Hematopoietic multipotent progenitor cell treated with erythropoietin and hydrocortisone succinate and interleukin-3 and kit ligand, for 4 days (in vitro differentiated cells): ENCODE results near the gene PDZD7.
A peak's percentile ranks its signal among the peaks of the same experiment; 100 is the strongest.

Experiments used
- DNase-seq: peaks from one replicate; pipeline ENCODE4 v3.0.0-alpha.2; 2015

The PDZD7 gene

DNA sequence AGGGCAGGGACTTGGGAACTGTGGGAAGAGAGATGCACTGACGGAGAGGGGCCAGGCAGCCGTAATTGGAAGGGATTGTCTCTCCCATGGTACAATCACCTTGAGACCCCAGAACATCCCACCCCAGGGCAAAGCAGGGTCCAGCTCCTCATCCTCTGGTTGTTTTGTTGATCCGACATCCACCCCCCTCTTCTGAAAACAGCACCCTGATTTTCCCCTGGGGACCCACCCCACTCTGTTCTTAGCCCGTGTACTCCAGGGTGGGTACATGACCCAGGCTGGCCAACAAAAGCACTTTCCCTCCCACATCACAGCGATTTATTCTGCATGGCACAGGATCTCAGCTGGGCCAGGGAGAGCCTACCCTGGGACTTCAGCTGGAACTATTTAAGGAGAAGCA, 14.1 kb downstream of the PDZD7 start:
- DNase-seq: no peak

DNA sequence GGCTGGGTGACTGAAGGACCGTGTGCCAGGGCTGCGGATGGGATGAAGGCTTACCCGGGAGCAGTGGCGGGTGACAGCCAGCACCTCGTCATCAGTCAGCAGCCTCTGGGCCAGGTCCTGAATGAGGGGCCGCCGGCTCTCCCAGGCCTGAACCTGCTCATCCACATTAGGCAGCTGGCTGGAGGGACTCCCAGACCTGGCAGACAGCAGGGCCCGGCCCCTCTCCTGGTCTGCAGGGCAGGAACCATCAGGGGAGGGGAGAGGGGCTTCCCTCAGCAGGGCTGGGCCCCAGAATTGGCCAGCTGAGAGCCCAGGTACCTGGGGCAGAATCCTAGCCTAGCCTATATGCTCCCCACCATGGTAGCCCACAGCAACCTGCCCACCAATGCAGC, 15.4 kb downstream of the PDZD7 start:
- DNase-seq: no peak

DNA sequence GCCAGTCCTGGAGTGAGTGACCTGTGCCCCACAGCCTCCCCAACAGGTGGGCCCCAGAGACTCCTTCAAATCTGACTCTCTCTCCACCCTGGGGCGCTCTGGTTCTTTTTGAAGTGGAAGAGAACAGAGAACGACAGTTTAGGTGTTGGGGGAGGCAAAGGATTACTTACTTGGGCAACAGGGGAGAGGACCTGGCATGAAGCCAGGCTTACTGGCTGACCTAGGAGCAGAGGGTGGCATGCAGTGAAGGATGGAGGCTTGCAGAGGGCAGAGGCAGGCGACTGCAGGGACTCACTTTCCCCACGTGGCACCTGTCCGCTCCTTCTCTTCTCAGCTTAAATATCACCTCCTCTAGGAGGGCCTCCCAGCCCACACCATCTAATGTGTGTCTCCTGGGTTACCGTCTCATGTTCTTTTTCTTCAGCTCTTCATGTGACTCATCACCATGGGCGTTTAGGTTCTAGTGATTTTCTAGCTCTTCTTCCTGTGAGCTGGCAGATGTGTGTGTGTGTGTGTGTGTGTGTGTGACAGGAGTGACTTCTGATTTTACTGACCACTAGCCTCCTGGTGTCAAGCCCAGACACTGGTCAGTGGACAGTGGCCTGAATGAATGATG, 15.9 kb downstream of the PDZD7 start:
- peak; percentile 35 for DNase-seq

DNA sequence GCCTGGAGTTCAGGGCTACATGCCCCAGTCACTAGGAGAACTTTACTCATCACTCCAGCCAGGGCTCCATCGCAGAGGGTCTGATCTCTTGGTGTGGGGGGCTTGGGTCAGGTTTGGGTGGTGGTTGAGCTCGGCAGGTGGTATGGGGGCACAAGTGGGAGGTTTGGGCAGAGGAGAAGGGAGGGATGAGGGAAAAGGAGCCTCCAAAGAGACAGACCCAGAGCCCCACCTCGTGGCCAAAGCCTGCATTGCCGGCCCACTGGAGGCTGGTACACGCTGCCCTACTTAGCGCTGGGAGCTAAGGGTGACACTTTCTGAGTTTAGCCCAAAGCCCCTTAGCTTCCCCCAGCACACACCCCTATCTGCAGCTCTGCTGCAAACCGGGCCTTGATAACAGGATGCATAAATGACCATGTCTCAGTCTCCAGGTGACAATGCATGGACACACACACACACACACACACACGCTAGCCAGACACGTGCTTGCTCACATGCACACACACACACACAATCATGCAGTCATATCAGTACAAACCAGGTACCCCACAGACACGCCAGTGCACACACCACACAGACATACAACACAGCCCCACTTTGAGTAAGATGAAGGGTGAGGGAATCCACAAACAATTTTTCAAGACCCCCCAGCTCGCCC, 16.6 kb downstream of the PDZD7 start:
- DNase-seq: peak; percentile 85

DNA sequence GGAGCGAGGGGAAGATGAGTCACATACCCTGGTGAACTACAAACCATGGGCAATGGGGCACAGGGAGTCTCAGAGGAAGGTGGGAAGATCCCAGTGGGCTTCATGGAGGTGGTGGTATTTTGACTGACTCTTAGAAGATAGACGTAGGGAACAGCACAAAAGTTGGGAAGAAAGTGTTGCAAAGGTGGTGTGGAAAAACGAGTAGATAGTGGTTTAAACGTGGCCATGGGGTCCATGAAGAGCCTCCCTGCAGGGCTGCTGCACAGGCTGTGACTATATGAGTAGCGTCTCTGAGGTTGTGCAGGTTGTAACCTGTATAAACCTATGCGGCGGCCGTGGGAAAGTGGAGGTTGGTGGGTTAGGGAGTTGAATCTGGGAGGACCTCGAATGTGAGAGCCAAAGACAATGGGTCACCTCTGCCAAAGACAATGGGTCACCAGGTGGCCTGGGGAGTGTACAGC, 17.5 kb downstream of the PDZD7 start:
- no peak for DNase-seq

DNA sequence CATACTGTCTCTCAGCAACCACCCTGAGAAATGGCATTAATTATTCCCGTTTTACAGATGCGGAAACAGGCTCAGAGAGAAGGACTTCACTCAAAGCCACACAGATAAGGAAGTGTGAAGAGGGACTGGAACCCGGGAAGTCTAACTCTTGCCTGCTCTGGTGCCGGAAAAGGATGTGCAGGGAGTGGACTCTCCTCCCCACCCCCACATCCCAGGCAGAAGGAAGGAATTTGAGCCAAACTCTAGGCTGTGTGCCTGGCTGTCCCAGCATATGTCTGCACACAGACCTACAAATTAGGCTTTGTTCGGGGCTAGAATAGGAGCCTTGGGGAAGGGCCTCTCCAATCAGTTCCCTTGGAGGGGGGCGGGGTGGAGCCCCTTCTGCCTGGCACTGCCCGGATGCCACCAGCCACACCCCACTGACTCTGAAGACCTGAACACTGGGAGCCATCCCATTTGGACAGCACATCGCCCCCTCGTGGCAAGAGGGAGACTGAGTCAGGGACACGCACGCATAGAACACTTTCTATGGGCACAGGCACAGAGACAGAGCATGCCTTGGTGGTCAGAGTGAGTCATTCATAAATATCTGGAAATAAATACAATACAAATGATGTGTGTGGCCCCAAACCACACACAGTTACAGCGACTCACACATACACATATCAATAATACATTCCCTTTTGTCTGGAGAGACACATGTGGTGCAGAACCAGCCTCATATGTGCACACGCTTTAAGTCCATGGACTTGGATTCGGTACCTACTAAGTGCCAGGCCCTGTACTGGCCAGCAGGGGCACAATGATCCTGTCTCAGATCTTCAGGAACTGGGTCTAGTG, 18.2 kb downstream of the PDZD7 start:
- peak; percentile 96 for DNase-seq

DNA sequence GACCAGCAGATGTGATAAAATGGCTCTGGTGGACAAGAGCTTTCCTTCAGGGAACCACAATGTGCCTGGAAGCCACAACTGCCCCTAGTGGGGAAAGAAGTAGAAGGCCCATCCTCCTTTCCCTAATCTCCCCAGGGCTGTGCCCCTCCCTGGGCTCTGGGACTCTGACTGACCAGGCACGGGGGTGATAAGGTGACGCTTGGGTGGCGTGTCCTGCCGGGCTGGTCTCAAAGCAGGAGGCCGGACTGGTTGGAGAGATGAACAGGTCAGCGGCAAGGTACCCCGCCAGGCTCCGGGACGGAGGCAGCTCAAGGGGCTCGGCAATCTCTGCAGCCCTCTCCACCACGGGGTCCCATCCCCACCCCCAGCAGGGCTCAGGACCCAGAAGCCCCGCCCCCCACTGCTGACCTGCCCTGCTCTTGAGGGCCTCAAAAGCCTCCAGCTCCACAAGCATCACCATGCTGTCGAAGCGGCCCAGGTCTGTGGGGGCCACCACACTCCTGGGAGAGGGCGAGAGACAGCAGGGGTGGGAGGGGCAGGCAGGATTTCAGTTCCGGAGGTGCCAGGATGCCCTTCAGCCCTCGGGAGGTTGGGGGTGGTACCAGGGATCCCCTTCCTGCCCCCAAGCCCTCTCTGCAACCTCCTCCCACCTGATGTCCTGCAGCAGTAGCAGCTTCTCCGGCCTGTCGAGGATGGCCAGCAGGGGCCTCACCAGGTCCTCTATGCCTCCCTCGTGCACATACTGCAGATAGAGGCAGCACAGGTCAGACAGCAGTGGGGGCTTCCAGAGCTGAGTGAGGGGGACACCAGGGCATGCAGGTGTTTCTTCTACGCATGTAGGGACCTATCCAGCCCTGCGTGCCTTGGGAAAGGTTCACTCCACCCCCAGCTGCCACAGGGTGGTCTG, 19.2 kb downstream of the PDZD7 start:
- peak; percentile 51 for DNase-seq

DNA sequence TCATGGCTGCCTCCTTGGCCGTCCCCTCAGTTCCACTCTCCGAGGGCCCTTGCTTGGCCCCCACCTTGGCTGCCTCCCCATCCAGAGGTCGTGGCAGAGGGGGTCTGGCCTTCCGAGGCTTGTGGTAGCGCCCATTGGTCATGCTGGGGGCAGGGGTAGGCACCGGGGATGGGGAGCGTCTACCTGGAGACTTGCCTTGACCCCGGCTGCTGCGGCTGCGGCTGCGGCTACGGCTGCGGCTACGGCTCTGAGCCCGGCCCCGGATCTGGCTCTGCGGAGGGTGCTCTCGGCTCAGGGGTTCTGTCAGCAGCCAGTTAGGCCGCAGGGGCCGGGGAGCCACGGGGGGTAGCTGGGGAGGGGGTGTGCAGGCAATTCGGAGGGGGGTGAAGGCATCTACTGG, 20.6 kb downstream of the PDZD7 start:
- no peak for DNase-seq

DNA sequence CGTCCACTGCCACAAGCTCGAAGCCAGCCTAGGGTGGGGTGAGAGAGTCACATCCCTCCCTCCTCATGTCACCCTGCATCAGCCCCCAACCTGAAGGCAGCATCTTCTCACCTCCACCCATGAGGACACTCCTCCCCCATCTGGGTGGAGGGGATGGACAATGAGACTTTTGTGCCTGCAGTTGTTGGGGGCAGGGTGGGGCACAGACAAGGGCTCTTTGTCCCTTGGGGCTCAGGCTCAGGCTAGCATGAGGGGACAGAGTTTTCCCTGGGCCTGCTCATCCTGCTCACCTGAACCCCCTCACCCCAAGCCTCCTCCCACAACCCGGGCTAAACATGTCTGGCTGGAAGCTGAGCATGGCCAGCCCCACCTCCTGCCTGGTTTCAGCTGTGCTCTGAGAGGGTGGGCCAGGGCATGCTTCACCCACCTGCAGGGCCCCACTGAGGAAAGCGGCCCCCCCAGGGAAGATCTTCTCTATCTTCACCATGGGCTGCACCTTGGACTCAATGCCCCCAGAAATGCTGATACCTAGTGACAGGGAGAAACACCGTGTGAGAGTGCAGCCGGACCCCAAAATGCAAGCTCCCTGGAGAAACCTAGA, 22.0 kb downstream of the PDZD7 start:
- DNase-seq: no peak

DNA sequence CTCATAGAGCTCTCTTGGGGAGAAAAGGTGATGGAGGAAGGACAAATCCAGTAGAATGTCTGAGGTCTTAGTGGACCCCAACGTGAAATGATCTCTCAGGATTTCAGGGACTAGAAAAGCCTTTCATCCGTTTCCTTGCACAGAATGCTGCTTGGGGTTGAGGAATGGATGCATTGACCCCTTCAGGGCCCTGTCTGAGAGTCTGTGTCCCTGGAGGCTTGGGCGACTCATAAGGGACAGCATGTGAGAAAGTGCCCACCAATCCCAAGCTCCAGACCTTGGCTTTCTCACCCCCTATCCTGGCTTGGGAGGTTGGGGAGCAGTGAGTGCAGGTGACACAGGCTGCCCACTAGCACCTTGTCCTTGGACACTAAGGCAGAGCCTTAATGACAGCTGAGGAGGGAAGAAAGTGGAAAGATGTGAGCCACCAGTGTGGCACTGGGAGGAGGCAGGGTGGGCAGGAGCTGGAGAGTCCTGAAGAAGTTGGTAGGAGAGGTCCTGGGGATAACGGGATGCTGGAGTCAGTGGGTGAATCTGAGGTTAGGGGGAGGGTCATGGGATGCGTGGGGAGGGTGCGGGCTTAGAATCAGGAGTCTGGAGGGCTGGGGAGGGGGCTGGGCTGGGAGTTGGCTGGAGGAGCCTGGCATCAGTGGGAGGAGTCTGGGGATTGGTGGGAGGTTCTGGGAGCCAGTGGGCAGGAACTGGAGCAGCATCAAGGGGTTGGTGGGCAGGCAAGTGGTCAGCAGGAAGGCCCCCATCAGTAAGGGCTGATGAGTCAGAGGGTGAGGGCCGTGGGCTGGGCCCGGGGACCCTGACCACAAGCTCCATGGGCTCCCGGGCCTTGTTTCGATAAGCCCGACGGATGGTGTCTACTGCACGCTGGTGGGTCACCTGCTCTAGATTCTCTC, 22.8 kb downstream of the PDZD7 start:
- DNase-seq: no peak

DNA sequence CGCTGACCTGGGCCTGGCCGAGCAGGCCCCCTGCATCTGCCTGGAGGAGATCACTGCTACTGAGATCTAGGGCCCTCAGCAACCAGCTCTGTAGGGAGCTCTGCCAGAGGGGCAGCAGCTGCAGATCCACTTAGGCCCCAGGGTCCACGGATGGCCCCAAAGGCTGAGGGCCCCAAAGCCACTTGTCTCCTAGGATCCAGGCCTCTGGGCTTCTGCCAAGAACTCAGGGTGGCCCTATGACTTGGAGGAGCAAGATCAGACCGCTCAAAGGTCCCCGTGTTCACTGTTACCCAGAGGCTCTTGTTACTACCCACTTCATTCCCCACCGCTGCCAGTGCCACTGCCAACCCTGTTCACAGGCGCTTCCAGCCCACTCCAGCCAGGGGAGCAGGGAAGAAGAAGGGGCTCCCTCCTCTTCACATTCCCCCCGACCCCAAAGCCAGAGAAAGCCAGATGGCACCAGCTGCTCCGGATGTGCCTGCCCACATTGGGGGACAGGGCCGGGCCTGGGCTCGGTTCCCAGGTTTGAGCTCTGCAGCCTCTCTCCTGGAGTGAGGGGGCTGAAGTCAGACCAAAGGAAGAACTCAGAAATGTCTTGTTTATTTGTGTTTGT, 23.7 kb downstream of the PDZD7 start:
- DNase-seq: no peak

DNA sequence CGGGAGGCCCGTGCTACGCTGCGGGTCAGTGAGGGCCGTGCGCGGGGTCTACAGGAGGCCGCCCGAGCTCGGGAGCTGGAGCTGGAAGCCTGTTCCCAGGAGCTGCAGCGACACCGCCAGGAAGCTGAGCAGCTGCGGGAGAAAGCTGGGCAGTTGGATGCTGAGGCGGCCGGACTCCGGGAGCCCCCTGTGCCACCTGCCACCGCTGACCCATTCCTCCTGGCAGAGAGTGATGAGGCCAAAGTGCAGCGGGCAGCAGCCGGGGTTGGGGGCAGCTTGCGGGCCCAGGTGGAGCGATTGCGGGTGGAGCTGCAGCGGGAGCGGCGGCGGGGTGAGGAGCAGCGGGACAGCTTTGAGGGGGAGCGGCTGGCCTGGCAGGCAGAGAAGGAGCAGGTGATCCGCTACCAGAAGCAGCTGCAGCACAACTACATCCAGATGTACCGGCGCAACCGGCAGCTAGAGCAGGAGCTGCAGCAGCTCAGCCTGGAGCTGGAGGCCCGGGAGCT, 24.3 kb downstream of the PDZD7 start:
- DNase-seq: no peak

DNA sequence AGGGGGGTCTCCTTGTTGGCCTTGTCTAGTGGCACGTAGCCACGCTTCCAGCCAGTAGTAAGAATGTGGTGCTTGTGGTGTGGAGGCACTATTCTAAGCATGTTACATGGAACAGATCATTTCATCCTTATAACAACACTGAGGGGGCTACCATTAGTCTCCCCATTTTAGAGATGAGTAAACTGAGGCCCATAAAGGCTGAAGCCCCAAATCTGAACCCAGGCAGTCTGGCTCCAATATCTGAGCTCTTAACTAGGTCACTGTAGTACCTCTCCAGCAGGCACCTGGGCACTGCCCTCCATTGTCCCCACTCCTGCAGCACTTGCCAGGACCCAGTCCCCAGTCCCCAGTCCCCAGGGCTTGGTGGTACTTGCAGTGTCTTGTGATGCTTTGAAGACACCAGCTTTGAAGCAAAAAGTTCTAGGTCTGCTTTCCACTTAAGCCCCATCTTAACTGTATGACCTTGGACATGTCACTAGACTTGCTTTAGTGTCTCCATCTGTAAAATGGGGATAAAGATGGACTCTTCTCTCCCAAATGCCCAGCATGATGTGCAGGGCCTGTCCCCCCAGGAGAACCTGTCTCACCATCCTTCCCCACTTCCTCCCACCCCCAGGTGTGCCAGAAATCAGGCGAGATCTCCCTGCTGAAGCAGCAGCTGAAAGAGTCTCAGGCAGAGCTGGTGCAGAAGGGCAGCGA, 24.9 kb downstream of the PDZD7 start:
- no peak for DNase-seq

DNA sequence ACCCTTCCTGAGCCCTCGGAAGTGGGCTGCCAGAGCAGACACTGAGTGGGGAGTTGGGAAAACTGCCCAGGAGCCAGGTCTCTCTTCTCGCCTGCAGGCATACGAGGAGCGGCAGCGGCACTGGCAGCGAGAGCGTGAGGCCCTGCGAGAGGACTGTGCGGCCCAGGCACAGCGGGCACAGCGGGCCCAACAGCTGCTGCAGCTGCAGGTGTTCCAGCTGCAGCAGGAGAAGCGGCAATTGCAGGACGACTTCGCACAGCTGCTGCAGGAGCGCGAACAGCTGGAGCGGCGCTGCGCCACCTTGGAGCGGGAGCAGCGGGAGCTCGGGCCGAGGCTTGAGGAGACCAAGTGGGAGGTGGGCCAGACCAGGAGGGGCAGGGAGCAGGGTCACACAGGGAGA, 25.6 kb downstream of the PDZD7 start:
- no peak for DNase-seq

DNA sequence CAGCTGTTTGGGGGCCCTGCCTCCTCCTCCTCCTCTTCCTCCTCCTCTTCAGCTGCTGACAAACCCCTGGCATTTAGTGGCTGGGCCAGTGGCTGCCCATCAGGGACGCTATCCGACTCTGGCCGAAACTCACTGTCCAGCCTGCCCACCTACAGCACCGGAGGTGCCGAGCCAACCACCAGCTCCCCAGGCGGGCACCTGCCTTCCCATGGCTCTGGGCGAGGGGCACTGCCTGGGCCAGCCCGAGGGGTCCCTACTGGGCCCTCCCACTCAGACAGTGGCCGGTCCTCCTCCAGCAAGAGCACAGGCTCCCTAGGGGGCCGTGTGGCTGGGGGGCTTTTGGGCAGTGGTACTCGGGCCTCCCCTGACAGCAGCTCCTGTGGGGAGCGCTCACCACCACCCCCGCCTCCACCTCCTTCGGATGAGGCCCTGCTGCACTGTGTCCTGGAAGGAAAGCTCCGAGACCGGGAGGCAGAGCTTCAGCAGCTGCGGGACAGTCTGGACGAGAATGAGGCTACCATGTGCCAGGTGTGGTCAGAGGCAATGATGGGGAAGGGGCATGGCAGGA, 27.2 kb downstream of the PDZD7 start:
- DNase-seq: no peak

DNA sequence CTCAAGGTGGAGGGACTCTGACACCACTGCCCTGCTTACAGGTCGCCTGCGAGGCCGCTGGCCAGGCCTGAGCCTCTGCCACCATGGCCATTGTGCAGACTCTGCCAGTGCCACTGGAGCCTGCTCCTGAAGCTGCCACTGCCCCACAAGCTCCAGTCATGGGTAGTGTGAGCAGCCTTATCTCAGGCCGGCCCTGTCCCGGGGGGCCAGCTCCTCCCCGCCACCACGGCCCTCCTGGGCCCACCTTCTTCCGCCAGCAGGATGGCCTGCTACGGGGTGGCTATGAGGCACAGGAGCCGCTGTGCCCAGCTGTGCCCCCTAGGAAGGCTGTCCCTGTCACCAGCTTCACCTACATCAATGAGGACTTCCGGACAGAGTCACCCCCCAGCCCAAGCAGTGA, 28.5 kb downstream of the PDZD7 start:
- DNase-seq: no peak

DNA sequence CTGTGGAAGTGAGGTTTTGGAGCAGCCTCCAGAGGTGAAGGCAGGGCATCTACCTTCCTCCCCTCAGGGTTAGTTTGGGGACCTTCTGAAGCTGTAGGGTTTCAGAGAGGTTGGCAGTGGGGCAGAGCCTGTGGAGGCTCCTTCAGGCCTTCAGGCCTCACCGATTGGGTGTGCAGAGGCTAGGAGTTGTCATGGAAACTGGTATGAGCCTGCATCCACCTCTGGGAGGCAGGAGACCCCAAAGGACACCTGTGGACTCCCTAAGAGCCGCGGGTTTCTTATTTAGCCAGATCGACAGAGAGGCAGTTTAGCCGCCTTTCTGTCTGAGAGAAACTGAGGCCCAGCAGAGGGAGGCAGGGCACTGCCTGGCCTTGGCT, 29.3 kb downstream of the PDZD7 start:
- no peak for DNase-seq

DNA sequence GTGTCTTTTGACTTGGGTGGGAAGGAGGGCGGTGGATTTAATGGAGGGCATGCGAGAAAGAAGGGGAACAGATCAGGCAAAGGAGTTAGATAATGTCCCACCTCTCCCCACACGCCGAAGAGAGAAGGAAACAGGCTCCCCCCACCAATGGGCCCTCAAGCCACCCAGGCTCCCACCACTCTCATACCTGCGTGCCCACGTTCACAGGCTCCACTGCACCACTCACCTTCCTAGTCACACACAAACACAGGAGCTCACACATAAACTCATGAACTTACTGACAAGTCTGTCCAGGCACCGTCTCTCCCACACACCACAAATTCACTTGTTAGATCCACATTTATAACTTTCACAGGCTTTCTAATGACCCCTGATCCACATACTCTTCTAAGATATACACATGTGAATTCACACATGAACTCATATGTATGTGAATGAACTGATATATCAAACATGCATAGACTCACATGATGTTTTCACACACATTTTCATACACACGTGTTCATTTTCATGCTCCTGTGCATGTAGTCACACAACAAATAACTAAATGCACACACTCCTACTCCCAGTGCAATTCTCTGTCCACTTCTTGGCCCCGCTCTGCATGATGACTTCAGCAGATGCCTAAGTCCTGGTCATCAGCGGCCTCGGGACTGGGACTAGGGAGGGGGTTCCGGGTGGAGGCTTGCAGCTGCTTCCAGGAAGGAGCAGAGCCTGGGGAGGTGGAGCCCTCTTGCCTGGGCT, 29.8 kb downstream of the PDZD7 start:
- peak; percentile 52 for DNase-seq
